ENCODE measurements around the gene CACNA1I.
"Not testable (repeated sequence)": the region's sequence is repeated elsewhere in the genome, so short reads cannot be mapped to it uniquely, and the experiment has no call there.

The CACNA1I gene

GRCh38 chr22:39570665-39571064, at the start of gene CACNA1I:
Gene CACNA1I, plus strand, starts transcription at chr22:39570753. Its CDS starts 0 bp downstream, at chr22:39570753.
- H3K36me3 ChIP-seq (ENCODE audit: low read depth), result no peaks in the 10 kb centered on the region
- H3K27me3 ChIP-seq (ENCODE audit: insufficient read depth, poor library complexity, severe bottlenecking), result no peaks in the 10 kb centered on the region
- no peak for TF ChIP-seq CTCF (IDR thresholded peaks at IDR 0.05; ENCODE audit: poor library complexity, severe bottlenecking)
- H3K4me1 ChIP-seq (ENCODE audit: insufficient read depth, poor library complexity, severe bottlenecking), result peaks cover 13% of the 10 kb centered on the region
- ATAC-seq (ENCODE audit: low read depth), result no peak
- no peak within 1 kb of the TSS for H3K27ac ChIP-seq (ENCODE audit: poor library complexity, severe bottlenecking)
- DNase-seq (ENCODE audit: low spot score), result no peak
- no peaks in the 10 kb centered on the region for H3K9me3 ChIP-seq (ENCODE audit: severe bottlenecking)
- H3K4me3 ChIP-seq (ENCODE audit: severe bottlenecking), result no peak within 1 kb of the TSS

- H3K36me3 ChIP-seq (ENCODE audit: low read depth), result peaks cover 41% of the 10 kb centered on the region
- H3K27me3 ChIP-seq (ENCODE audit: insufficient read depth, poor library complexity, severe bottlenecking); ATAC-seq (ENCODE audit: low read depth); H3K9me3 ChIP-seq (ENCODE audit: severe bottlenecking); H3K4me1 ChIP-seq (ENCODE audit: insufficient read depth, poor library complexity, severe bottlenecking); DNase-seq (ENCODE audit: low spot score): not testable (repeated sequence)
- peak overlapping the region; percentile 99 for H3K4me3 ChIP-seq (ENCODE audit: severe bottlenecking)
- H3K27ac ChIP-seq (ENCODE audit: poor library complexity, severe bottlenecking), result peak overlapping the region; percentile 96
These were observed 49.3 kb upstream of the CACNA1I start for GRCh38 chr22:39521106-39521885.

DNA sequence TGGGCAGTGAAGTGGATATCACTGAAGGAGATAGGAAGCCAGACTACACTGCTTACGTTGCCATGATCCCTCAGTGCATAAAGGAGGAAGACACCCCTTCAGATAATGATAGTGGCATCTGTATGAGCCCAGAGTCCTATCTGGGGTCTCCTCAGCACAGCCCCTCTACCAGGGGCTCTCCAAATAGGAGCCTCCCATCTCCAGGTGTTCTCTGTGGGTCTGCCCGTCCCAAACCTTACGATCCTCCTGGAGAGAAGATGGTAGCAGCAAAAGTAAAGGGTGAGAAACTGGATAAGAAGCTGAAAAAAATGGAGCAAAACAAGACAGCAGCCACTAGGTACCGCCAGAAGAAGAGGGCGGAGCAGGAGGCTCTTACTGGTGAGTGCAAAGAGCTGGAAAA, 48.5 kb upstream of the CACNA1I start:
- H3K4me1 ChIP-seq (ENCODE audit: insufficient read depth, poor library complexity, severe bottlenecking); H3K9me3 ChIP-seq (ENCODE audit: severe bottlenecking); ATAC-seq (ENCODE audit: low read depth); H3K27me3 ChIP-seq (ENCODE audit: insufficient read depth, poor library complexity, severe bottlenecking); DNase-seq (ENCODE audit: low spot score): not testable (repeated sequence)
- Histone ChIP-seq H3K4me3 (ENCODE audit: severe bottlenecking) (peak overlapping the region; percentile 99), H3K27ac (ENCODE audit: poor library complexity, severe bottlenecking) (peak overlapping the region; percentile 96), H3K36me3 (ENCODE audit: low read depth) (peaks cover 36% of the 10 kb centered on the region)

- H3K27ac ChIP-seq (ENCODE audit: poor library complexity, severe bottlenecking), result peak overlapping the region; percentile 96
- TF ChIP-seq CTCF (IDR thresholded peaks at IDR 0.05; ENCODE audit: poor library complexity, severe bottlenecking), result no peak
- ATAC-seq (ENCODE audit: low read depth) (peak; percentile 18), DNase-seq (ENCODE audit: low spot score) (no peak)
- peak overlapping the region; percentile 99 for H3K4me3 ChIP-seq (ENCODE audit: severe bottlenecking)
- H3K36me3 ChIP-seq (ENCODE audit: low read depth), result peaks cover 35% of the 10 kb centered on the region
- no peaks in the 10 kb centered on the region for H3K27me3 ChIP-seq (ENCODE audit: insufficient read depth, poor library complexity, severe bottlenecking)
- peaks cover 3% of the 10 kb centered on the region for H3K4me1 ChIP-seq (ENCODE audit: insufficient read depth, poor library complexity, severe bottlenecking)
- H3K9me3 ChIP-seq (ENCODE audit: severe bottlenecking), result no peaks in the 10 kb centered on the region
These were observed 47.8 kb upstream of the CACNA1I start for GRCh38 chr22:39522567-39523300.

- H3K4me3 ChIP-seq (ENCODE audit: severe bottlenecking), result no peak overlapping the region
- no peak for TF ChIP-seq CTCF (IDR thresholded peaks at IDR 0.05; ENCODE audit: poor library complexity, severe bottlenecking)
- peaks cover 3% of the 10 kb centered on the region for H3K4me1 ChIP-seq (ENCODE audit: insufficient read depth, poor library complexity, severe bottlenecking)
- peak overlapping the region; percentile 96 for H3K27ac ChIP-seq (ENCODE audit: poor library complexity, severe bottlenecking)
- peaks cover 46% of the 10 kb centered on the region for H3K36me3 ChIP-seq (ENCODE audit: low read depth)
- no peaks in the 10 kb centered on the region for H3K27me3 ChIP-seq (ENCODE audit: insufficient read depth, poor library complexity, severe bottlenecking)
- no peaks in the 10 kb centered on the region for H3K9me3 ChIP-seq (ENCODE audit: severe bottlenecking)
- DNase-seq (ENCODE audit: low spot score), result no peak
- peak; percentile 4; the same call in 1 of the 3 replicates for ATAC-seq (ENCODE audit: low read depth)
These were observed 46.3 kb upstream of the CACNA1I start for GRCh38 chr22:39524089-39524752.

Data from RWPE2 (cell line).